Mammary epithelial cell (primary cell): ENCODE measurements around the gene PRKAA1.

ENCODE experiments used
- EZH2 ChIP-seq: IDR thresholded peaks from 2 replicates; pipeline ENCODE4 v1.6.1; 2012; ENCODE audit warnings: low read length, inconsistent platforms, borderline replicate concordance
- TF ChIP-seq, protein P1 (sequence below), 2 donors: IDR thresholded peaks in 1 of 2; conservative IDR thresholded peaks in 1 of 2; 2 replicates each; pipeline ENCODE4 v1.5.1; 2011 to 2012; ENCODE audit warnings: inconsistent platforms in 2 of 2, low read length in 2 of 2, mild to moderate bottlenecking in 2 of 2, control low read depth in 1 of 2, low read depth in 1 of 2; ENCODE audit not compliant: insufficient read depth in 1 of 2; ENCODE audit errors: extremely low read depth in 1 of 2

DNA sequence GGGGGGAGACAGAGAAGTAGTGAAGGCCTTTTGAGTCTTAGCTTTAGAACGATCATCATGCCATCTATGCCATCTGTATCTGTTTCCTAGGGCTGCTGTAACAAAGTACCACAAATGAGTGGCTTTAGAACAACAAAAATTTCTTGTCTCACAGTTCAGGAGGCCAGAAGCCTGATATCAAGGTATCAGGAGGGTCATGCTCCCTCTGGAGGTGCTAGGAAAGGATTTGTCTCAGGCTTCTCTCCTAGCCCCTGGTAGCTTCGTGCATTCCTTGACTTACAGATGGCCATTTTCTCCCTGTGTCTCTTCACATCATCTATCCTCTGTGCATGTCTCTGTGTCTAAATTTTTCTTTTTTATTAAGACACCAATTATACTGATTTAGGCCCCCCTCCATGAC is 48.2 kb upstream of the PRKAA1 start:
- TF ChIP-seq, protein P1, sequence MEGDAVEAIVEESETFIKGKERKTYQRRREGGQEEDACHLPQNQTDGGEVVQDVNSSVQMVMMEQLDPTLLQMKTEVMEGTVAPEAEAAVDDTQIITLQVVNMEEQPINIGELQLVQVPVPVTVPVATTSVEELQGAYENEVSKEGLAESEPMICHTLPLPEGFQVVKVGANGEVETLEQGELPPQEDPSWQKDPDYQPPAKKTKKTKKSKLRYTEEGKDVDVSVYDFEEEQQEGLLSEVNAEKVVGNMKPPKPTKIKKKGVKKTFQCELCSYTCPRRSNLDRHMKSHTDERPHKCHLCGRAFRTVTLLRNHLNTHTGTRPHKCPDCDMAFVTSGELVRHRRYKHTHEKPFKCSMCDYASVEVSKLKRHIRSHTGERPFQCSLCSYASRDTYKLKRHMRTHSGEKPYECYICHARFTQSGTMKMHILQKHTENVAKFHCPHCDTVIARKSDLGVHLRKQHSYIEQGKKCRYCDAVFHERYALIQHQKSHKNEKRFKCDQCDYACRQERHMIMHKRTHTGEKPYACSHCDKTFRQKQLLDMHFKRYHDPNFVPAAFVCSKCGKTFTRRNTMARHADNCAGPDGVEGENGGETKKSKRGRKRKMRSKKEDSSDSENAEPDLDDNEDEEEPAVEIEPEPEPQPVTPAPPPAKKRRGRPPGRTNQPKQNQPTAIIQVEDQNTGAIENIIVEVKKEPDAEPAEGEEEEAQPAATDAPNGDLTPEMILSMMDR (conservative IDR thresholded peaks at IDR 0.05 in 1 of 2, IDR thresholded peaks at IDR 0.05 in 1 of 2; ENCODE audit: extremely low read depth in 1 of 2, insufficient read depth in 1 of 2, low read depth in 1 of 2, low read length in 2 of 2): no peak
- TF ChIP-seq EZH2: no peak
